HepG2 (cell line): ENCODE data around the gene FLYWCH1. TPM values are rescaled to one million over a fixed set of nuclear protein-coding genes. Genes with fewer than 3 reads are reported as not detected.

ENCODE experiments used
- ATAD3A ChIP-seq: sonication (generic); formaldehyde crosslinking; IDR thresholded peaks from 2 replicates; pipeline ENCODE4 v1.4.0; 2020; ENCODE audit warnings: missing genetic modification reagents
- CREB3 ChIP-seq: sonication (generic); formaldehyde crosslinking; IDR thresholded peaks from 2 replicates; pipeline ENCODE4 v1.5.0; 2020; ENCODE audit warnings: missing genetic modification reagents
- KIAA2018 ChIP-seq: sonication (generic); formaldehyde crosslinking; IDR thresholded peaks from 2 replicates; pipeline ENCODE4 v1.5.0; 2020; ENCODE audit warnings: mild to moderate bottlenecking, missing genetic modification reagents, borderline replicate concordance
- NRL ChIP-seq: sonication (generic); formaldehyde crosslinking; IDR thresholded peaks from 2 replicates; pipeline ENCODE4 v1.5.0; 2020; ENCODE audit warnings: missing genetic modification reagents, mild to moderate bottlenecking, moderate library complexity, borderline replicate concordance
- PAX8 ChIP-seq: sonication (generic); formaldehyde crosslinking; IDR thresholded peaks from 2 replicates; pipeline ENCODE4 v1.8.0; 2022; ENCODE audit warnings: mild to moderate bottlenecking, missing genetic modification reagents, borderline replicate concordance
- SP2 ChIP-seq: sonication (generic); formaldehyde crosslinking; IDR thresholded peaks from 2 replicates; pipeline ENCODE4 v1.5.1; 2020; ENCODE audit warnings: mild to moderate bottlenecking, missing genetic modification reagents
- SPEN ChIP-seq: sonication (generic); formaldehyde crosslinking; IDR thresholded peaks from 2 replicates; pipeline ENCODE4 v1.5.1; 2020; ENCODE audit warnings: low read depth, mild to moderate bottlenecking, missing genetic modification reagents
- SSRP1 ChIP-seq: IDR thresholded peaks from 2 replicates; pipeline ENCODE4 v1.6.1; 2016; ENCODE audit warnings: control low read depth
- TCF7L2 ChIP-seq: IDR thresholded peaks from 2 replicates; pipeline ENCODE4 v1.6.1; 2011; ENCODE audit warnings: mild to moderate bottlenecking, low read depth, low read length, moderate library complexity
- TRIM22 ChIP-seq: fragments of 450-650 bp; IDR thresholded peaks from 2 replicates; pipeline ENCODE4 v1.6.1; 2017
- ZBTB4 ChIP-seq: sonication (generic); formaldehyde crosslinking; IDR thresholded peaks from 2 replicates; pipeline ENCODE4 v1.4.0; 2020; ENCODE audit warnings: missing genetic modification reagents, mild to moderate bottlenecking, borderline replicate concordance
- ZNF3 ChIP-seq: IDR thresholded peaks from 2 replicates; pipeline ENCODE4 v1.7.0; 2017; ENCODE audit warnings: inconsistent platforms
- ZNF550 ChIP-seq: sonication (generic); formaldehyde crosslinking; IDR thresholded peaks from 2 replicates; pipeline ENCODE4 v1.4.0; 2020; ENCODE audit warnings: mild to moderate bottlenecking, missing genetic modification reagents, borderline replicate concordance
- ZNF607 ChIP-seq: sonication (generic); formaldehyde crosslinking; IDR thresholded peaks from 2 replicates; pipeline ENCODE4 v1.5.1; 2020; ENCODE audit warnings: missing genetic modification reagents, mild to moderate bottlenecking, borderline replicate concordance
- polyA plus RNA-seq, 8 experiments: library from polyadenylated mRNA; depleted of rRNA in 3 of 8; stranded (reverse) in 7 of 8; unstranded in 1 of 8; fragments of >200 nt; fragmentation: Illumina TruSeq in 4 of 8; extraction: Trizol in 4 of 8; gene quantifications; 2 replicates each; pipeline versions ENCODE4 v1.2.1 to v1.2.3, GENCODE V29; 2011 to 2016; ENCODE audit warnings: low read depth in 4 of 8, missing spikeins in 1 of 8, mixed read lengths in 1 of 8; ENCODE audit not compliant: insufficient read depth in 1 of 8
- total RNA-seq, 5 experiments: library from RNA; depleted of rRNA; stranded (reverse); fragments of >200 nt; fragmentation: Illumina TruSeq; extraction: Trizol; gene quantifications; 2 replicates each; pipeline ENCODE4 v1.2.3, GENCODE V29; 2016; ENCODE audit warnings: low read depth in 1 of 5

The FLYWCH1 gene
- total and polyA plus RNA-seq, 2 of the 13 experiments (the other 11 are each of a cell fraction or from before 2014, with no cell fraction given) = 7.3 to 12.4 TPM

- TF ChIP-seq ZBTB4 (CRISPR knock-in tag) = no peak
- no peak for TF ChIP-seq ATAD3A (CRISPR knock-in tag)
- no peak for TF ChIP-seq TCF7L2
- TF ChIP-seq SSRP1 = no peak
- 0 out of 2 replicates have a peak, but pooled peaks have one; percentile 76 for TF ChIP-seq CREB3 (CRISPR knock-in tag)
- TF ChIP-seq ZNF3 (CRISPR knock-in tag) = no peak
- no peak for TF ChIP-seq SP2 (CRISPR knock-in tag)
- TF ChIP-seq TRIM22 = no peak
- peak; percentile 74 for TF ChIP-seq SPEN (CRISPR knock-in tag)
- TF ChIP-seq PAX8 (CRISPR knock-in tag) = no peak
- no peak for TF ChIP-seq ZNF550
- no peak for TF ChIP-seq ZNF607 (CRISPR knock-in tag)
- TF ChIP-seq KIAA2018 = no peak
- TF ChIP-seq NRL (CRISPR knock-in tag) = no peak; the same call in 1 of the 2 replicates
Measured at GRCh38 chr16:2980227-2981176, 68.8 kb downstream of the FLYWCH1 start, which contains the start of gene PKMYT1 (continued).
